Neural cell (in vitro differentiated cells): ENCODE measurements around the gene SLC43A3. TPM values are rescaled to one million over a fixed set of nuclear protein-coding genes. Genes with fewer than 3 reads are reported as not detected.

Source experiments
- H2AFZ ChIP-seq: fragments of 200-600, 300-800 bp; sonication (generic), shearing (Covaris generic); 2 replicates; pipeline ENCODE4 v1.6.0; 2014; ENCODE audit warnings: low read depth, mild to moderate bottlenecking, antibody characterized with exemption, low read length, moderate library complexity
- H3F3A ChIP-seq: fragments of 200-600 bp; shearing (Covaris generic); 2 replicates; pipeline ENCODE4 v1.6.1; 2016; ENCODE audit warnings: mild to moderate bottlenecking, moderate library complexity, mixed read lengths, antibody characterized with exemption, low read length; ENCODE audit not compliant: insufficient read depth, poor library complexity, severe bottlenecking
- H3K27ac ChIP-seq: fragments of 200-600, 300-800 bp; sonication (generic), shearing (Covaris generic); 2 replicates; pipeline ENCODE4 v1.5.1; 2014; ENCODE audit warnings: mild to moderate bottlenecking, low read length, moderate library complexity
- H3K27me3 ChIP-seq: fragments of 300-800, 200-600 bp; sonication (generic), shearing (Covaris generic); 2 replicates; pipeline ENCODE4 v1.6.0; 2014; ENCODE audit warnings: mild to moderate bottlenecking, low read depth, low read length, moderate library complexity; ENCODE audit not compliant: insufficient read depth
- H3K36me3 ChIP-seq: fragments of 300-800, 200-600 bp; sonication (generic), shearing (Covaris generic); 2 replicates; pipeline ENCODE4 v1.5.1; 2014; ENCODE audit warnings: mild to moderate bottlenecking, antibody characterized with exemption, low read length, moderate library complexity; ENCODE audit not compliant: insufficient read depth
- H3K4me2 ChIP-seq: fragments of 300-800, 200-600 bp; sonication (generic), shearing (Covaris generic); 2 replicates; pipeline ENCODE4 v1.6.0; 2014; ENCODE audit warnings: mild to moderate bottlenecking, low read length
- H3K4me3 ChIP-seq: fragments of 300-800, 200-600 bp; sonication (generic), shearing (Covaris generic); 2 replicates; pipeline ENCODE4 v1.5.1; 2014; ENCODE audit warnings: mild to moderate bottlenecking, low read length, moderate library complexity
- H3K79me2 ChIP-seq: fragments of 200-600 bp; shearing (Covaris generic); replicated peaks from 2 replicates; pipeline ENCODE4 v1.6.0; 2014; ENCODE audit warnings: mild to moderate bottlenecking, low read length, moderate library complexity; ENCODE audit not compliant: insufficient read depth
- H3K9ac ChIP-seq: fragments of 300-800, 200-600 bp; sonication (generic), shearing (Covaris generic); 2 replicates; pipeline ENCODE4 v1.6.1; 2016; ENCODE audit warnings: mild to moderate bottlenecking, low read length, mixed read lengths
- H3K9me2 ChIP-seq: fragments of 200-600 bp; shearing (Covaris generic); 2 replicates; pipeline ENCODE4 v1.6.1; 2016; ENCODE audit warnings: mild to moderate bottlenecking, low read length, mixed read lengths; ENCODE audit not compliant: insufficient read depth
- H3K9me3 ChIP-seq: fragments of 200-600, 300-800 bp; sonication (generic), shearing (Covaris generic); 2 replicates; pipeline ENCODE4 v1.6.1; 2016; ENCODE audit warnings: mild to moderate bottlenecking, mixed run types, low read length, moderate library complexity, mixed read lengths
- H4K20me1 ChIP-seq: fragments of 200-600 bp; shearing (Covaris generic); 2 replicates; pipeline ENCODE4 v1.6.1; 2016; ENCODE audit warnings: mild to moderate bottlenecking, mixed run types; ENCODE audit not compliant: insufficient read depth
- CTCF ChIP-seq: fragments of 450-650 bp; IDR thresholded peaks from 2 replicates; pipeline ENCODE4 v1.5.1; 2014; ENCODE audit warnings: antibody characterized with exemption, mild to moderate bottlenecking, moderate library complexity; ENCODE audit not compliant: poor library complexity, severe bottlenecking
- EP300 ChIP-seq: fragments of 450-650 bp; conservative IDR thresholded peaks from 2 replicates; pipeline ENCODE4 v1.6.1; 2014; ENCODE audit warnings: antibody characterized with exemption, mild to moderate bottlenecking, moderate library complexity; ENCODE audit not compliant: poor library complexity, severe bottlenecking
- EZH2 ChIP-seq: fragments of 200-600, 300-800 bp; shearing (Covaris generic), sonication (generic); IDR thresholded peaks from 2 replicates; pipeline ENCODE4 v1.6.1; 2014; ENCODE audit warnings: antibody characterized with exemption, low read length, borderline replicate concordance, mild to moderate bottlenecking; ENCODE audit not compliant: insufficient read depth, poor library complexity, severe bottlenecking
- MXI1 ChIP-seq: fragments of 450-650 bp; conservative IDR thresholded peaks from 2 replicates; pipeline ENCODE4 v1.6.1; 2014; ENCODE audit warnings: antibody characterized with exemption, mild to moderate bottlenecking; ENCODE audit not compliant: poor library complexity, severe bottlenecking
- POLR2AphosphoS5 ChIP-seq: IDR thresholded peaks from 2 replicates; pipeline ENCODE4 v1.6.1; 2012
- RAD21 ChIP-seq: fragments of 450-650 bp; conservative IDR thresholded peaks from 2 replicates; pipeline ENCODE4 v1.6.1; 2014; ENCODE audit warnings: antibody characterized with exemption, mild to moderate bottlenecking, moderate library complexity
- SMC3 ChIP-seq: fragments of 450-650 bp; conservative IDR thresholded peaks from 2 replicates; pipeline ENCODE4 v1.6.1; 2014; ENCODE audit warnings: antibody characterized with exemption, mild to moderate bottlenecking, moderate library complexity; ENCODE audit not compliant: poor library complexity
- TAF1 ChIP-seq: IDR thresholded peaks from 2 replicates; pipeline ENCODE4 v1.6.1; 2012; ENCODE audit warnings: low read depth
- polyA plus RNA-seq: library from polyadenylated mRNA; depleted of rRNA; stranded (reverse); fragments of >200 nt; gene quantifications from 2 replicates; pipeline ENCODE4 v1.2.3, GENCODE V29; 2014
- TF ChIP-seq, protein P1 (sequence below): IDR thresholded peaks from 2 replicates; pipeline ENCODE4 v1.6.1; 2012; ENCODE audit warnings: borderline replicate concordance

Gene SLC43A3
- polyA plus RNA-seq, 1 donor from 2014 or later: 0.33 TPM

- Histone ChIP-seq H3K27ac (no peak overlapping the region), H3K27me3 (peaks cover 35% of the 10 kb centered on the region), H3K9me2 (no peaks in the 10 kb centered on the region), H2AFZ (peak overlapping the region; percentile 14), H3K9ac (peak overlapping the region; percentile 12), H3K9me3 (no peaks in the 10 kb centered on the region), H3F3A (no peaks in the 10 kb centered on the region), H4K20me1 (no peaks in the 10 kb centered on the region), H3K36me3 (no peaks in the 10 kb centered on the region), H3K79me2 (no peaks in the 10 kb centered on the region), H3K4me3 (peak overlapping the region; percentile 28), H3K4me2 (no peak overlapping the region)
- TF ChIP-seq EP300 (no peak), TAF1 (no peak), CTCF (no peak), POLR2AphosphoS5 (no peak), EZH2 (no peak), SMC3 (no peak), RAD21 (no peak), MXI1 (no peak)
- TF ChIP-seq, protein P1, sequence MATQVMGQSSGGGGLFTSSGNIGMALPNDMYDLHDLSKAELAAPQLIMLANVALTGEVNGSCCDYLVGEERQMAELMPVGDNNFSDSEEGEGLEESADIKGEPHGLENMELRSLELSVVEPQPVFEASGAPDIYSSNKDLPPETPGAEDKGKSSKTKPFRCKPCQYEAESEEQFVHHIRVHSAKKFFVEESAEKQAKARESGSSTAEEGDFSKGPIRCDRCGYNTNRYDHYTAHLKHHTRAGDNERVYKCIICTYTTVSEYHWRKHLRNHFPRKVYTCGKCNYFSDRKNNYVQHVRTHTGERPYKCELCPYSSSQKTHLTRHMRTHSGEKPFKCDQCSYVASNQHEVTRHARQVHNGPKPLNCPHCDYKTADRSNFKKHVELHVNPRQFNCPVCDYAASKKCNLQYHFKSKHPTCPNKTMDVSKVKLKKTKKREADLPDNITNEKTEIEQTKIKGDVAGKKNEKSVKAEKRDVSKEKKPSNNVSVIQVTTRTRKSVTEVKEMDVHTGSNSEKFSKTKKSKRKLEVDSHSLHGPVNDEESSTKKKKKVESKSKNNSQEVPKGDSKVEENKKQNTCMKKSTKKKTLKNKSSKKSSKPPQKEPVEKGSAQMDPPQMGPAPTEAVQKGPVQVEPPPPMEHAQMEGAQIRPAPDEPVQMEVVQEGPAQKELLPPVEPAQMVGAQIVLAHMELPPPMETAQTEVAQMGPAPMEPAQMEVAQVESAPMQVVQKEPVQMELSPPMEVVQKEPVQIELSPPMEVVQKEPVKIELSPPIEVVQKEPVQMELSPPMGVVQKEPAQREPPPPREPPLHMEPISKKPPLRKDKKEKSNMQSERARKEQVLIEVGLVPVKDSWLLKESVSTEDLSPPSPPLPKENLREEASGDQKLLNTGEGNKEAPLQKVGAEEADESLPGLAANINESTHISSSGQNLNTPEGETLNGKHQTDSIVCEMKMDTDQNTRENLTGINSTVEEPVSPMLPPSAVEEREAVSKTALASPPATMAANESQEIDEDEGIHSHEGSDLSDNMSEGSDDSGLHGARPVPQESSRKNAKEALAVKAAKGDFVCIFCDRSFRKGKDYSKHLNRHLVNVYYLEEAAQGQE: no peak
Measured at GRCh38 chr11:57463671-57464538, 37.0 kb upstream of the SLC43A3 start.

DNA sequence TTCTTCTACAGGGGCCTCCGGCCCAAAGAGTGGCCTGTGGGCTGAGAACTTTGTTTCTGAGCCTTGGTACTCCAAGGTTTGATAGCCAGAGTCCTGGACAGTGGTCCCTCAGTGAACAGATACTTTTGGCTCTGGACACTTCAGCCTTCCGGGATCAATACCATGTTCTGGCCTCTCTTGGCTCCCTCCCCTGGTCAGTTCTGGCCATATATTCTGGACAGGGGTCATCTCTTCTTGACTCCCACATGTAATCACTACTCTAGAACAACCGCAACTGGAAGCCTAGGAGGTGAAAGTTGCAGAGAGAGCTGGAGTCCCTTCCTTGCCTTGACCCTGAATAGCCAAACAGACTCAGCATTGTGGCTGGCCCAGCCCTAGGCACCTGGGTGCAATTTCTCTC, 35.7 kb upstream of the SLC43A3 start:
- Histone ChIP-seq H2AFZ (no peak overlapping the region), H3K36me3 (no peaks in the 10 kb centered on the region), H3K4me3 (no peak overlapping the region), H4K20me1 (no peaks in the 10 kb centered on the region), H3K79me2 (no peaks in the 10 kb centered on the region), H3K27ac (no peak overlapping the region), H3K9ac (no peak overlapping the region), H3K9me2 (no peaks in the 10 kb centered on the region), H3K27me3 (peaks cover 49% of the 10 kb centered on the region), H3F3A (no peaks in the 10 kb centered on the region), H3K9me3 (no peaks in the 10 kb centered on the region), H3K4me2 (no peak overlapping the region)
- TF ChIP-seq CTCF: no peak
- no peak for TF ChIP-seq POLR2AphosphoS5
- TF ChIP-seq, protein P1: no peak
- TF ChIP-seq TAF1: no peak
- TF ChIP-seq MXI1: no peak
- no peak for TF ChIP-seq SMC3
- TF ChIP-seq EZH2: no peak
- no peak for TF ChIP-seq RAD21
- TF ChIP-seq EP300: no peak
